Neural cell (in vitro differentiated cells): ENCODE results near the gene FHIT. TPM values are rescaled to one million over a fixed set of nuclear protein-coding genes. Genes with fewer than 3 reads are reported as not detected.

Experiments
- H2AFZ ChIP-seq: fragments of 200-600, 300-800 bp; sonication (generic), shearing (Covaris generic); 2 replicates; pipeline ENCODE4 v1.6.0; 2014; ENCODE audit warnings: low read depth, mild to moderate bottlenecking, antibody characterized with exemption, low read length, moderate library complexity
- H3F3A ChIP-seq: fragments of 200-600 bp; shearing (Covaris generic); 2 replicates; pipeline ENCODE4 v1.6.1; 2016; ENCODE audit warnings: mild to moderate bottlenecking, moderate library complexity, mixed read lengths, antibody characterized with exemption, low read length; ENCODE audit not compliant: insufficient read depth, poor library complexity, severe bottlenecking
- H3K27ac ChIP-seq: fragments of 200-600, 300-800 bp; sonication (generic), shearing (Covaris generic); 2 replicates; pipeline ENCODE4 v1.5.1; 2014; ENCODE audit warnings: mild to moderate bottlenecking, low read length, moderate library complexity
- H3K27me3 ChIP-seq: fragments of 300-800, 200-600 bp; sonication (generic), shearing (Covaris generic); 2 replicates; pipeline ENCODE4 v1.6.0; 2014; ENCODE audit warnings: mild to moderate bottlenecking, low read depth, low read length, moderate library complexity; ENCODE audit not compliant: insufficient read depth
- H3K36me3 ChIP-seq: fragments of 300-800, 200-600 bp; sonication (generic), shearing (Covaris generic); 2 replicates; pipeline ENCODE4 v1.5.1; 2014; ENCODE audit warnings: mild to moderate bottlenecking, antibody characterized with exemption, low read length, moderate library complexity; ENCODE audit not compliant: insufficient read depth
- H3K4me2 ChIP-seq: fragments of 300-800, 200-600 bp; sonication (generic), shearing (Covaris generic); 2 replicates; pipeline ENCODE4 v1.6.0; 2014; ENCODE audit warnings: mild to moderate bottlenecking, low read length
- H3K4me3 ChIP-seq: fragments of 300-800, 200-600 bp; sonication (generic), shearing (Covaris generic); 2 replicates; pipeline ENCODE4 v1.5.1; 2014; ENCODE audit warnings: mild to moderate bottlenecking, low read length, moderate library complexity
- H3K79me2 ChIP-seq: fragments of 200-600 bp; shearing (Covaris generic); replicated peaks from 2 replicates; pipeline ENCODE4 v1.6.0; 2014; ENCODE audit warnings: mild to moderate bottlenecking, low read length, moderate library complexity; ENCODE audit not compliant: insufficient read depth
- H3K9ac ChIP-seq: fragments of 300-800, 200-600 bp; sonication (generic), shearing (Covaris generic); 2 replicates; pipeline ENCODE4 v1.6.1; 2016; ENCODE audit warnings: mild to moderate bottlenecking, low read length, mixed read lengths
- H3K9me2 ChIP-seq: fragments of 200-600 bp; shearing (Covaris generic); 2 replicates; pipeline ENCODE4 v1.6.1; 2016; ENCODE audit warnings: mild to moderate bottlenecking, low read length, mixed read lengths; ENCODE audit not compliant: insufficient read depth
- H3K9me3 ChIP-seq: fragments of 200-600, 300-800 bp; sonication (generic), shearing (Covaris generic); 2 replicates; pipeline ENCODE4 v1.6.1; 2016; ENCODE audit warnings: mild to moderate bottlenecking, mixed run types, low read length, moderate library complexity, mixed read lengths
- H4K20me1 ChIP-seq: fragments of 200-600 bp; shearing (Covaris generic); 2 replicates; pipeline ENCODE4 v1.6.1; 2016; ENCODE audit warnings: mild to moderate bottlenecking, mixed run types; ENCODE audit not compliant: insufficient read depth
- CTCF ChIP-seq: fragments of 450-650 bp; IDR thresholded peaks from 2 replicates; pipeline ENCODE4 v1.5.1; 2014; ENCODE audit warnings: antibody characterized with exemption, mild to moderate bottlenecking, moderate library complexity; ENCODE audit not compliant: poor library complexity, severe bottlenecking
- EP300 ChIP-seq: fragments of 450-650 bp; conservative IDR thresholded peaks from 2 replicates; pipeline ENCODE4 v1.6.1; 2014; ENCODE audit warnings: antibody characterized with exemption, mild to moderate bottlenecking, moderate library complexity; ENCODE audit not compliant: poor library complexity, severe bottlenecking
- EZH2 ChIP-seq: fragments of 200-600, 300-800 bp; shearing (Covaris generic), sonication (generic); IDR thresholded peaks from 2 replicates; pipeline ENCODE4 v1.6.1; 2014; ENCODE audit warnings: antibody characterized with exemption, low read length, borderline replicate concordance, mild to moderate bottlenecking; ENCODE audit not compliant: insufficient read depth, poor library complexity, severe bottlenecking
- MXI1 ChIP-seq: fragments of 450-650 bp; conservative IDR thresholded peaks from 2 replicates; pipeline ENCODE4 v1.6.1; 2014; ENCODE audit warnings: antibody characterized with exemption, mild to moderate bottlenecking; ENCODE audit not compliant: poor library complexity, severe bottlenecking
- POLR2AphosphoS5 ChIP-seq: IDR thresholded peaks from 2 replicates; pipeline ENCODE4 v1.6.1; 2012
- RAD21 ChIP-seq: fragments of 450-650 bp; conservative IDR thresholded peaks from 2 replicates; pipeline ENCODE4 v1.6.1; 2014; ENCODE audit warnings: antibody characterized with exemption, mild to moderate bottlenecking, moderate library complexity
- REST ChIP-seq: IDR thresholded peaks from 2 replicates; pipeline ENCODE4 v1.6.1; 2012; ENCODE audit warnings: borderline replicate concordance
- SMC3 ChIP-seq: fragments of 450-650 bp; conservative IDR thresholded peaks from 2 replicates; pipeline ENCODE4 v1.6.1; 2014; ENCODE audit warnings: antibody characterized with exemption, mild to moderate bottlenecking, moderate library complexity; ENCODE audit not compliant: poor library complexity
- TAF1 ChIP-seq: IDR thresholded peaks from 2 replicates; pipeline ENCODE4 v1.6.1; 2012; ENCODE audit warnings: low read depth
- polyA plus RNA-seq: library from polyadenylated mRNA; depleted of rRNA; stranded (reverse); fragments of >200 nt; gene quantifications from 2 replicates; pipeline ENCODE4 v1.2.3, GENCODE V29; 2014

Gene FHIT
- polyA plus RNA-seq, 1 donor from 2014 or later: not detected

- Histone ChIP-seq H3K4me3 (no peak overlapping the region), H3K4me2 (no peak overlapping the region), H3K9me2 (no peaks in the 10 kb centered on the region), H3F3A (no peaks in the 10 kb centered on the region), H3K27me3 (no peaks in the 10 kb centered on the region), H2AFZ (no peak overlapping the region), H3K79me2 (no peaks in the 10 kb centered on the region), H3K9me3 (no peaks in the 10 kb centered on the region), H3K27ac (no peak overlapping the region), H3K9ac (no peak overlapping the region), H4K20me1 (no peaks in the 10 kb centered on the region), H3K36me3 (no peaks in the 10 kb centered on the region)
- no peak for TF ChIP-seq RAD21
- no peak for TF ChIP-seq TAF1
- TF ChIP-seq MXI1: no peak
- TF ChIP-seq REST: no peak
- TF ChIP-seq SMC3: no peak
- no peak for TF ChIP-seq EP300
- TF ChIP-seq EZH2: no peak
Measured at GRCh38 chr3:59980576-59980975, 1270.7 kb downstream of the FHIT start.

- H3K4me2 ChIP-seq: no peak overlapping the region
Measured at GRCh38 chr3:59979542-59979941, 1271.7 kb downstream of the FHIT start.

More at GRCh38 chr3:59979542-59979941, 1271.7 kb downstream of the FHIT start:
- Histone ChIP-seq H3K9me3 (no peaks in the 10 kb centered on the region), H3K36me3 (no peaks in the 10 kb centered on the region), H4K20me1 (no peaks in the 10 kb centered on the region), H2AFZ (no peak overlapping the region), H3K27ac (no peak overlapping the region), H3K4me3 (no peak overlapping the region), H3K9me2 (no peaks in the 10 kb centered on the region), H3F3A (no peaks in the 10 kb centered on the region), H3K79me2 (no peaks in the 10 kb centered on the region), H3K9ac (no peak overlapping the region), H3K27me3 (no peaks in the 10 kb centered on the region)
- TF ChIP-seq SMC3 (no peak), TAF1 (no peak), POLR2AphosphoS5 (no peak), CTCF (no peak), EP300 (no peak), MXI1 (no peak), REST (no peak), EZH2 (no peak), RAD21 (no peak)
